Renal cortical epithelial cell (primary cell): Measurements from ENCODE around the gene STPG1. TPM values are rescaled to one million over a fixed set of nuclear protein-coding genes. Genes with fewer than 3 reads are reported as not detected.
A peak's percentile ranks its signal among the peaks of the same experiment; 100 is the strongest.

Experiments
- DNase-seq: peaks from one replicate; pipeline ENCODE4 v3.0.0-alpha.2; 2011; ENCODE audit warnings: low read depth
- total RNA-seq: library from RNA; depleted of rRNA; stranded (reverse); fragments of >200 nt; gene quantifications from 2 replicates; pipeline ENCODE4 v1.2.3, GENCODE V29; 2014

STPG1 gene
- total RNA-seq, 1 donor from 2014 or later, result 9.9 TPM

DNA sequence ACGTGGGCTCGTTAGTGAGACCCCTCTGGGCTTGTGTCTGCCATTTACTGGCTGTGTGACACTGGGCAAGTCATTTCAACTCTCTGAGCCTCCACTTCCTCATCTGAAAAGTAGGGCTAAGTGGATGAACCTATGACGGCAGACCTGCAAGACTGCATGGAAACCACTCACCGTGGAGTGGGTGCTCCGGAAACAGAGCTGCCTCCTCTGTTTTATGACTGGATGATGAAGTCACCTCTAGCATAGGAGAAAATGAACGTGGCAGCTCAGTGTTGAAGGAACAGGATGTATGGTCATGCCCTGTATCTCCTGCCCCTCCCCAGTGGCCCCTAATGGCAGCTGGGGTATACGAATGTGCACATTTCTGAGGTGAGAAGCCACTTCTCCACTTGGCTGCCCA, 40.5 kb downstream of the STPG1 start:
- DNase-seq, result no peak

- DNase-seq, result no peak
Observed at GRCh38 chr1:24369801-24370200, 43.8 kb downstream of the STPG1 start.

DNA sequence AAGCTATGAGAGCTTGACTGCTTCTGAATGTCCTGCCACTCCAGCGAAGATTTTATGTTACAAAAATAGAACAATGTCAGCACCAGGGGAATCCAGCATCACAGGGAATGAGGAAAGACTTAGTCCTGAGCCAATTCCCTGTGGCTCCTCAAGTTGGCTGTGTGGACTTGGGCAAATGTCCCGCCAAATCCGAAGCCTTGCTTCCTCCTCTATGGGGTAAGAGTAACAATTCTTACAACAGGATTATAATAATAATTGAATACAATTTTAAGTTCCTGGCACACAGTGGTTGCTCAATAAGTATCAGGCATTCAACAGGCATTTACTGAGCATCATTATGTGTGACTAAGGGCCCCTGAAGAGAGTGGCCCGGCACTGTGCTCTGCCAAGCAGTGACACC, 44.4 kb downstream of the STPG1 start:
- no peak for DNase-seq

GRCh38 chr1:24366707-24367106, 46.9 kb downstream of the STPG1 start:
- no peak for DNase-seq

- peak; percentile 90 for DNase-seq
Observed at GRCh38 chr1:24364975-24365678, 48.5 kb downstream of the STPG1 start.

DNA sequence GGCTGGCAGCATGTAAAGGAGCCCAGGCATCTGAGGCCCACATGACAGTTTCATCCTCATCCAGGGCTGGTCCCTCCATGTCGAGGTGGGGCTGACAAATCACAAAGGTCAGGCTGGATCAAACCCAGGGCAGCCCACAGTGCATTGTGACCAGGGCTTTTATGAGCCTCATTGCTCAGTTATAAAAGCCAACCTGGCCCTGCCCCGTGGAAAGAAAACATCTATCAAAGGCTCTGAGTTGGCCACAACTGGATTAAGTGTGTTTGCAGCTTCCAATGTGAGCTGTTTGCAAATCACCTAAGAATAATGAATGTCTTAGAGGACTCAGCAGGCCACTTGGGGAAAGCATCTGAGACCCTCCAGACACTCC, 49.0 kb downstream of the STPG1 start:
- peak; percentile 50 for DNase-seq

DNA sequence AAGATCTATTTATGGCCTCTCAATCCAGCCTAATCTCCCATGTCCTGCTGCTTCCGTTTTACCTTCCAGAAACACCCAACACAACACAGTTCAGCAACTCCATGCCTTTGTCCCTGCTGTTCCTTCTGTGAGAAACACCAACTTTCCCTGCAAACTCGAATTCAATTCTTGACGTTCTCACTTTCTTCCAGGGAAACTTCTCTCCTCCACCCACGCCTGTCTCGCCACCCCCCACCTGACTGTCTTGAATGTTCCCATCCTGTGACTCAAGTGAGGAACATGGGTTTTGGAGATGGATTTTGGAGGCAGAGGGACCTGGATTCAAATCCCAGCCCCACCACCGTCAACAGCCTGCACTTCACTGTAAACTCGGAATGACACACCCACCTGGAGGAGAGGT, 49.6 kb downstream of the STPG1 start:
- DNase-seq, result no peak

DNA sequence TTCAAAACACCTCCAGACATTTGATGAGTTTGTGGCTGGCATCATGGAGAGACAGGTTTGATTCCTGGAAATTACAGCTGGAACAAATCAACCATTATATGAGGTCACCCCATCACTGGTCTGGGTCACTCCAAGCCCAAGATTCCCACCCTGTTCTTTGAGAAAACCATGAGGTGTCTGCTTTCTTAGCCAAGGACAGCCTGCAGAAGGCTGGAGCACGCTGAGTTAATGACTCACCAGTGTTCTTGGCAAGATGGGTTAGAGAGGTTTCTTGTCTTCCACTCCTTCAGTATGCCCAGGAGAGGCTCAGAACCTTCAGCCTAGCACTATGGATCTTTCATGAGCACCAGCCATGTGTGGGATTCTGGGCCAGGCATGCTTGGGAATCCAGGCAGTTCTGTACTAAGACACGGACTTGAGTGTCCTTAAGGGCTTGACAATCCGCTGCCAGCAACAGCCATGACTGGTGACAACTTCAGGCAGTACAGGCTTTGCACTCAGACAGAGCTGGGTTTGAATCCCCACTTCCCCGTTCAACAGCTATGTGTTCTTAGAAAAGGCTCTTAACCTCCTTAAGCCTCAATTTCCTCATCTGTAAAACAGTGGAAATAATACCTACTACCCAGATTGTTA, 50.5 kb downstream of the STPG1 start:
- peak; percentile 94 for DNase-seq

DNA sequence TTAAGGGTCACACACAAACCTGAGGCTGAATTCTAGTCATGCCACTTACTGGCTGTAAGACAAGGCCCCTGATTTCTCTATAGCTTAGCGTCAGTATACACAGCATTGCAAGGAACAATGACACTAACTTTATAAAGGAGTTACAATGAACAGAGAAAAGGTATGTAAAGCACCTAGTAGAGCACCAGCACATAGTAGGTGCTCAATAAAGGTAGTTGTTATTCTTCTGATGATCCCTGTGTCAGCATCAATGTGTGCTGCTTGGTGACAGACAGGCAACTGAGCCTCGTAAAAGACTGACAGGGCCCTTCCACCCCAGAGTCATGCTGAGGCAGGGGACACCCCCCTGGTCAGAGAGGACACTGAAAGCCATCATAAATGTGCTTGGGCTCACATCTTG, 51.2 kb downstream of the STPG1 start:
- DNase-seq, result no peak

GRCh38 chr1:24361811-24362210, 51.8 kb downstream of the STPG1 start:
- DNase-seq, result no peak

- no peak for DNase-seq
Observed at GRCh38 chr1:24360681-24361080, 52.9 kb downstream of the STPG1 start.

GRCh38 chr1:24357038-24357437, 56.5 kb downstream of the STPG1 start:
- DNase-seq, result no peak

GRCh38 chr1:24355466-24355865, 58.1 kb downstream of the STPG1 start:
- no peak for DNase-seq

DNA sequence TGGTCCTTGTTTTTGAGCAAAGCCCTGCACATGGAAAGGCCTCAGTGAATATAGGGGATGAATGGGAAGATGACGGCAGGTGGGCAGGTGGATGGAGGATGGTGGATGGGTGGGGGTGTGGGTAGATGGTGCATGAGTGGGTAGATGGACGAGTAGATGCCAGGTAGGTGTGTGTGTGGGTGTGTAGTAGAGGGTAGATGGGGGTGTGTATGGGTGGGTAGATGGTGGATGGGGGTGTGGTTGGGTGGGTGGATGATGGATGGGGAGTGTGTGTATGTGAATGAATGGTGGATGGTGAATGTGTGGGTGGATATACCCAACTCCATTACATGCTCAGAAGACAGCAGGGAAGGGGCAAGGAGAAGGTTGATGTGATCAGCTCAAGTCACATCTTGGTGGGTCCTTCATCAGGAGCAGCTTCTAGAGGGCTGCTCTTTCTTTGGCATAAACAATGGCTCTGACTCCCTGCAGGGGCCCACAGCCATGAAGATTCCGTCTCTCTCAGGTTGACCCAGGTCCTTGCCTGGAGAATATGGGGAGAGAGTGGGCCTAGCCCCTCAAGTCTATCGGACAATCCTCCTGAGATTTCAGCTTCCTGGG, 60.2 kb downstream of the STPG1 start:
- no peak for DNase-seq

- no peak for DNase-seq
Observed at GRCh38 chr1:24351918-24352627, 61.5 kb downstream of the STPG1 start.

DNA sequence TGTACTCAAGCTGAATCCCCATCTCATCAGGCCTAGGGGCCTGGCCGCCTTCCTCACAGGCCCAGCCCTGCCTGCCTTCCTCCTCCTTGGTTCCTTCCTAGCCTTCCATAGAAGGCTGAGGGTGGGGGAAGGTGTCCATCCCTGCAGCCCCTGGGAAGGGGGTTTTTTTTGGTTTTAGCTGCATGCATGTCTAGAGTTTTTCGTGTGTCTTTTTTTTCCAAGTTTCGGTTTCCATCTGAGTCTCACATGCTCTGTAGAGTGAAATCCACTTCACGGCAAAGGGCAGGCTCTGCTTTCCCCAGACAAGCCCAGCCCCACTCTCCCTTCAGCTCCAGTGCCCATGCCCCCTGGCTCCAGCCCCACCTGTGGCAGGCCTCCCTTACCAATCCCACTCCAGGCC, 62.3 kb downstream of the STPG1 start:
- DNase-seq, result no peak

- DNase-seq, result peak; percentile 25
Observed at GRCh38 chr1:24349891-24350290, 63.7 kb downstream of the STPG1 start.

- no peak for DNase-seq
Observed at GRCh38 chr1:24348196-24348595, 65.4 kb downstream of the STPG1 start.

GRCh38 chr1:24347159-24347934, 66.2 kb downstream of the STPG1 start:
- no peak for DNase-seq

GRCh38 chr1:24345334-24345733, 68.2 kb downstream of the STPG1 start:
- no peak for DNase-seq

DNA sequence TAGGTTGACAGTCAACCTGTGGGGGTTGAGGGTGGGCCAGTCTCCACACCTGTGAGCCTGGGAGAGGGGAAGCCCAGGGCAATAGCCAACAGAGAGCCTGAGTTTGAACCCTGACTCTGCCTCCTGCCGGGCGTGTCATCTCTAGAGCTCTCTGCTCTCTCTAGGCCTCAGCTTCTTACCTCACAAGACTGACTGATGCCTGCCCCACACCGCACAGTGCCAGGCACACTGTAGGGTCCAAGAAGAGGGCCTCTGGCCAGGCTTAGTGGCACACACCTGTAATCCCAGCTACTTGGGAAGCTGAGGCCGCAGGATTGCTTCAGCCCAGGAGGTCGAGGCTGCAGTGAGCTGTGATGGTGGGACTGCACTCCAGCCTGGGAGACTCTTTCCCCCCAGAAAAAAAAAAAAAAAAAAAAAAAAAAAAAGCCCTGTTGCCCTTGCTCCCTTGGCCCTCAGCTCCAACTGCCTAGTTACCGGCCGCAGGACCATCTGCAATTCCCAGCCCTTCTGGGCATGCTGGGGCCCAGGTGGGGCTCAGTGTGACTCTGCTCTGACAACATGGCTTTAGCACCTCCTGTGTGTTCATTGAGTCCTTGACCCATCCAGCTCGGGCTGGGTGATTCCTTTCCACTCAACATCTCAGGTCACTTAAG, 69.4 kb downstream of the STPG1 start:
- DNase-seq, result no peak
